Lower lobe of right lung (tissue), 2 donors: Measurements from ENCODE around the gene ACTL6A. TPM values are rescaled to one million over a fixed set of nuclear protein-coding genes. Genes with fewer than 3 reads are reported as not detected.
"Not testable (repeated sequence)": the region's sequence is repeated elsewhere in the genome, so short reads cannot be mapped to it uniquely, and the experiment has no call there.

Experiments used
- ATAC-seq, 2 donors: fragments of 200-7000 bp; cut with Tn5 transposase; one replicate each; pipeline ENCODE4 v1.9.1; 2020 to 2022; ENCODE audit warnings: mild to moderate bottlenecking in 2 of 2, moderate library complexity in 2 of 2
- DNase-seq: peaks from one replicate; pipeline ENCODE4 v3.0.0-alpha.2; 2020
- H3K27ac ChIP-seq: fragments of 200-600 bp; one replicate; pipeline ENCODE4 v1.8.0; 2022
- H3K27me3 ChIP-seq: fragments of 200-600 bp; one replicate; pipeline ENCODE4 v1.8.0; 2022; ENCODE audit warnings: low read depth
- H3K36me3 ChIP-seq: fragments of 200-600 bp; one replicate; pipeline ENCODE4 v1.8.0; 2022; ENCODE audit warnings: mild to moderate bottlenecking
- H3K4me1 ChIP-seq: fragments of 200-600 bp; one replicate; pipeline ENCODE4 v1.8.0; 2022
- H3K4me3 ChIP-seq: fragments of 200-600 bp; one replicate; pipeline ENCODE4 v1.8.0; 2022; ENCODE audit warnings: mild to moderate bottlenecking
- H3K9me3 ChIP-seq: fragments of 200-600 bp; one replicate; pipeline ENCODE4 v1.8.0; 2022
- CTCF ChIP-seq: fragments of 200-600 bp; IDR thresholded peaks from one replicate; pipeline ENCODE4 v1.8.0; 2022; ENCODE audit warnings: antibody characterized with exemption, mild to moderate bottlenecking
- intact Hi-C: fragments of 100-400 bp; cut with DNase I; formaldehyde crosslinking; loops from one replicate; pipeline ENCODE4 v1.11.0; 2022
- long read RNA-seq: library from polyadenylated mRNA; unstranded; transcript quantifications from one replicate; pipeline ENCODE4 v2.0.0, GENCODE V29; 2021
- total RNA-seq: library from RNA; stranded (reverse); fragmentation: NEBNext Ultra II Directional; extraction: Animal tissue kit (Norgen Biotek cat#: 25700); gene quantifications from one replicate; pipeline ENCODE4 v1.2.1, GENCODE V29; 2021
- donor health status: DM: no; HTN: yes; CAD: no; lungs with severe emphysema.

Gene ACTL6A
- 36.5 TPM for total RNA-seq
- long read RNA-seq, transcript ACTL6A-203 (14 exons, 1,750 nt), result minor isoform, 8 of 49 reads
- long read RNA-seq, transcript ACTL6A-202 (14 exons, 1,901 nt), result major isoform, 30 of 49 reads
- long read RNA-seq, partial matches to known transcripts, result 3 of 49 reads
- long read RNA-seq, other reads (novel, unspliced or antisense), result 5 of 49 reads

GRCh38 chr3:179562591-179563270 is at the start of gene ACTL6A:
Gene ACTL6A (plus strand): TSS chr3:179562926. CDS start chr3:179563093, 167 bp downstream.
- Histone ChIP-seq H3K27me3 (no peaks in the 10 kb centered on the region), H3K9me3 (no peaks in the 10 kb centered on the region), H3K36me3 (no peaks in the 10 kb centered on the region), H3K4me3 (peak within 1 kb of the TSS; percentile 91), H3K27ac (peak within 1 kb of the TSS; percentile 85), H3K4me1 (peaks cover 18% of the 10 kb centered on the region)
- TF ChIP-seq CTCF, result no peak
- DNase-seq (peak; percentile 100), ATAC-seq (peak; percentile 99)
- intact Hi-C loops, result no loop called here

DNA sequence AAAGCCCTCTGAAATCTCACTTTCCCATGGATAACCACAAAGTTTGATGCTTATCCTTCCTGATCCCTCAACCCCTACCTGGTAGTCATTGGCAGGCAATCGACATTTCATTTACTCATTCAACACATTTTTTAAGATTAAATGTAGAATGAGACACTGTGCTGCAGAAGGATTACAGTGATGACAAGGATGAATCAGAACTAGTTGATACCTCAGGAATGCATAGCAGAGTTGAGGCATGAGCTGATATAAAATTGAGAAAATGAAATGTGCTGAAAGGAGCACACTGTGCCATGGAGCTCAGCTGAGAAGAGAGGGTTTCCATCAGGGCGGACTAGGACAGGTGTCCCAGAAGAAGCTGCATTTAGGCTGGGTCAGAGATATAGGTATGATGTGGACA is 48.9 kb upstream of the ACTL6A start:
- DNase-seq (no peak), ATAC-seq (no peak)
- Histone ChIP-seq H3K9me3 (no peaks in the 10 kb centered on the region), H3K27me3 (no peaks in the 10 kb centered on the region), H3K27ac (no peak overlapping the region), H3K4me1 (no peaks in the 10 kb centered on the region), H3K4me3 (no peak overlapping the region), H3K36me3 (no peaks in the 10 kb centered on the region)
- TF ChIP-seq CTCF, result no peak
- intact Hi-C loops, result no loop called here

DNA sequence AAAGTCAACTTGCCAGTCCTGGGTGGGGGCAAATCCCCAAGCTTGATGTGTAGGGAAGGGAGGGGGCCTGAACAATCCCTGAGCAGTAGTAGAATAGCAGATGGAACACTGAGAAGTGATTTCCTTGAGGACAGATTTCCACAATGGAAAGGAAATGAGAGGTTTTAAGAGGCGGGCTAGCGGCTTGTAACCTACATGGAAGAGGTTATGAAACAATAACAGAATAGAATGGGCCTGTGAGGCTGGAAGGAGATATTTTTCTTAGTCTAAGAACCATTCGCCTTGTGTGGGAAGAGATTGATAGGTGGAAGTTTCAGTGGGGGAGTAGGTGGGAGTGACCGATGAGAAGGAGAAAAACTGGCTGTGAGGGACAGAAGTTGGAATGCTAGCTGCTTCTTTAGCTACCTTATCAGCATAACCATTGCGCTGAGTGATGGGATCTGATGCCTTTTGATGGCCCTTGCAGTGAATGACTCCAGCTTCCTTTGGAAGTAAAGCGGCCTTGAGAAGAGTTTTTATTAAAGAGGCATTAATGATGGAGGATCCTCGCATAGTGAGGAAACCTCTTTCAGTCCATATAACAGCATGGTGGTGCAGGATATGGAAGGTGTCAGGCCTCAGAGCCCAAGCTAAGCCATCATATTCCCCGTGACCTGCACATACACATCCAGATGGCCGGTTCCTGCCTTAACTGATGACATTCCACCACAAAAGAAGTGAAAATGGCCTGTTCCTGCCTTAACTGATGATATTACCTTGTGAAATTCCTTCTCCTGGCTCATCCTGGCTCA is 46.1 kb upstream of the ACTL6A start:
- not testable (repeated sequence) for H3K36me3 ChIP-seq

DNA sequence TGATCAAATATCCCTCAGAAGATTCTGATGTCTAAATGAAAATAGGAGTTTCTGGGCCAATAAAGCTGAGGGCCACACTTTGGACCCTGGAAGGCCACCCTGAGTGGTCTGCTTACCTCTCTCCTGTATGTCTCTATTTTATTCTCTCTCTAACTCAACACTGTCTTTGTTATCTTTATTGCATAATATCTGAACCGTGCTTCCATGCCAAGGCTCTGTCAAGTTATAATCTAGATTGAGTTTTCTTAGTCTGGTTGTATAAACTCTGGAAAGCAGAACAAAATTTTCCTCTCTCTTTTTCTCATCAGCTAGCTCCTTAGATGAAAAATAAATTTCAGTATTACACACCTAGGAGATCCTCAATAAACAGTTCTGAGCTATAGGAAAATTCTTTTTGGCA is 36.2 kb upstream of the ACTL6A start:
- peak in 1 of 2 donors; percentile 30 for ATAC-seq
- H3K27ac ChIP-seq, result peak overlapping the region; percentile 63

More for the DNA sequence above, 46.1 kb upstream of the ACTL6A start:
- H3K27ac ChIP-seq, ATAC-seq, H3K9me3 ChIP-seq, DNase-seq, H3K4me1 ChIP-seq, H3K4me3 ChIP-seq, H3K27me3 ChIP-seq, intact Hi-C loops: not testable (repeated sequence)

DNA sequence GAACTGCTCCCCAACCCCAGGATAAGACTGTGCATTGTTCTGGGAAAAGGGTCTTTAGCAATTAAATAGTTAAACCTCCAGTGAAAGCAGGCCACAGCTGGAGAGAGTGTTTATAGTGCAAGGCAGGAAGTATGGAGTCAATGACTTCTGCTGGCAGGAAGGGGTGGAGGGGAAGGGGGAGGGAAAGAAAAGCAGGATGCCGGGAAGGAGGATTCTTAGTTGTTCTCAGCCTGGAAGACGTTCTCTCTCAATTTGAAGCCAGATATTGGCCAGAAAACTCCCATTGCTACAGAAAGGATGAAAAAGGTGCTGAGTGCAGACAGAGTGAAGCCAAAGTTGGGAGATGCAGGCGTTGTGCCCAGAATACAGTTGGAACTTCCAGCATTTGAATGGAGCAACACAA is 35.7 kb upstream of the ACTL6A start:
- TF ChIP-seq CTCF, result no peak
- Histone ChIP-seq H3K36me3 (no peaks in the 10 kb centered on the region), H3K27ac (peak overlapping the region; percentile 66), H3K4me1 (peaks cover 11% of the 10 kb centered on the region), H3K9me3 (no peaks in the 10 kb centered on the region), H3K27me3 (no peaks in the 10 kb centered on the region), H3K4me3 (no peak overlapping the region)
- ATAC-seq (peak; percentile 68 to 81), DNase-seq (no peak)
- intact Hi-C loops, result no loop called here

More for the DNA sequence above, 36.2 kb upstream of the ACTL6A start:
- Histone ChIP-seq H3K4me3 (no peak overlapping the region), H3K27me3 (no peaks in the 10 kb centered on the region), H3K4me1 (peaks cover 11% of the 10 kb centered on the region), H3K9me3 (no peaks in the 10 kb centered on the region), H3K36me3 (no peaks in the 10 kb centered on the region)
- no peak for TF ChIP-seq CTCF
- intact Hi-C loops, result no loop called here
- no peak for DNase-seq
